NCI-H345 treated with DMSO at 0.1 percent for 48 hours (cell line): Measurements from ENCODE around the gene HEPH.
"Not testable (repeated sequence)": the region's sequence is repeated elsewhere in the genome, so short reads cannot be mapped to it uniquely, and the experiment has no call there.

ENCODE experiments used
- DNase-seq: peaks from one replicate; lab custom pipeline; 2025; ENCODE audit not compliant: unreplicated experiment; lab: John Stamatoyannopoulos, UW

HEPH gene

GRCh38 chrX:66221856-66222255 is 57.8 kb downstream of the HEPH start:
- DNase-seq, result no peak

GRCh38 chrX:66232296-66232695 is 68.2 kb downstream of the HEPH start:
- no peak for DNase-seq

GRCh38 chrX:66233209-66233608 is 69.2 kb downstream of the HEPH start:
- DNase-seq, result no peak

- not testable (repeated sequence) for DNase-seq
Observed at GRCh38 chrX:66233904-66234303, 69.9 kb downstream of the HEPH start.

GRCh38 chrX:66255359-66255967 is 91.4 kb downstream of the HEPH start:
- DNase-seq, result no peak

GRCh38 chrX:66262807-66263206 is 98.8 kb downstream of the HEPH start:
- no peak for DNase-seq
